ENCODE results near the gene NPLOC4. TPM values are rescaled to one million over a fixed set of nuclear protein-coding genes. Genes with fewer than 3 reads are reported as not detected.

Gene NPLOC4
- total and polyA plus RNA-seq, 9 of the 15 experiments (the other 6 are each of a cell fraction or from before 2014, with no cell fraction given) = 1.5 to 116 (median 64.5) TPM

GRCh38 chr17:81519284-81520020 lies 117.5 kb downstream of the NPLOC4 start (continued):
- TF ChIP-seq ZNF318 (IDR thresholded peaks at IDR 0.05; ENCODE audit: borderline replicate concordance in 1 of 2, low read depth in 1 of 2) = no peak
- TF ChIP-seq GTF2F1 (IDR thresholded peaks at IDR 0.05; ENCODE audit: low read depth, low read length) = no peak
- no peak for TF ChIP-seq ELF2 (CRISPR knock-in tag; IDR thresholded peaks at IDR 0.05)
- no peak for TF ChIP-seq ZNF280B (CRISPR knock-in tag; IDR thresholded peaks at IDR 0.05)
- TF ChIP-seq AFF4 (CRISPR knock-in tag; IDR thresholded peaks at IDR 0.05) = peak; percentile 71; the same call in 1 of the 2 replicates
- TF ChIP-seq ZNF23 (CRISPR knock-in tag; IDR thresholded peaks at IDR 0.05) = no peak

Measured in K562 (cell line).